ENCODE results near the gene EDIL3. TPM values are rescaled to one million over a fixed set of nuclear protein-coding genes. Genes with fewer than 3 reads are reported as not detected.

Gene EDIL3
- total RNA-seq, 2 experiments from 2014 or later: not detected

- no peaks in the 10 kb centered on the region for H3K27me3 ChIP-seq (ENCODE audit: control insufficient read depth in 1 of 2, insufficient read depth in 2 of 2, low read length in 2 of 2)
- H3K4me1 ChIP-seq (ENCODE audit: insufficient read depth, low read length): no peaks in the 10 kb centered on the region
- ATAC-seq (ENCODE audit: poor library complexity) (no peak), DNase-seq (no peak)
- no peak overlapping the region for H3K27ac ChIP-seq (ENCODE audit: low read depth in 1 of 2, low read length in 2 of 2)
- H3K36me3 ChIP-seq (ENCODE audit: insufficient read depth, low read length): no peaks in the 10 kb centered on the region
- peaks cover 0 to 4% of the 10 kb centered on the region in 2 experiments for H3K9me3 ChIP-seq (ENCODE audit: control insufficient read depth in 1 of 2, insufficient read depth in 1 of 2, low read length in 2 of 2)
- no peak for TF ChIP-seq CTCF (IDR thresholded peaks at IDR 0.05)
- intact Hi-C loops (cut with DNase I, micrococcal nuclease): no loop called here
- Mint-ChIP-seq H3K36me3 (ENCODE audit: low read depth) (no peaks in the 10 kb centered on the region), H3K4me3 (no peak overlapping the region), H3K4me1 (ENCODE audit: low read depth) (no peaks in the 10 kb centered on the region), H3K9me3 (peaks cover 2% of the 10 kb centered on the region), H3K27ac (no peak overlapping the region), H3K27me3 (no peaks in the 10 kb centered on the region)
- CTCF ChIA-PET: no interaction called here
- POLR2A ChIA-PET: no interaction called here
- no peak overlapping the region for H3K4me3 ChIP-seq (ENCODE audit: low read length)
These were observed 417.3 kb downstream of the EDIL3 start for GRCh38 chr5:83967417-83967816.

GRCh38 chr5:83965441-83965840 is 419.2 kb downstream of the EDIL3 start:
- H3K9me3 Mint-ChIP-seq: peaks cover 2% of the 10 kb centered on the region
- ChIA-PET POLR2A (no interaction called here), CTCF (no interaction called here)
- peaks cover 0 to 4% of the 10 kb centered on the region in 2 experiments for H3K9me3 ChIP-seq (ENCODE audit: control insufficient read depth in 1 of 2, insufficient read depth in 1 of 2, low read length in 2 of 2)
- no peaks in the 10 kb centered on the region for H3K36me3 Mint-ChIP-seq (ENCODE audit: low read depth)
- no peaks in the 10 kb centered on the region for H3K36me3 ChIP-seq (ENCODE audit: insufficient read depth, low read length)
- DNase-seq (no peak), ATAC-seq (ENCODE audit: poor library complexity) (no peak)
- H3K4me3 Mint-ChIP-seq: no peak overlapping the region
- intact Hi-C loops (cut with DNase I, micrococcal nuclease): no loop called here
- H3K4me1 ChIP-seq (ENCODE audit: insufficient read depth, low read length): no peaks in the 10 kb centered on the region
- H3K27me3 Mint-ChIP-seq: no peaks in the 10 kb centered on the region
- H3K27ac Mint-ChIP-seq: no peak overlapping the region
- H3K4me1 Mint-ChIP-seq (ENCODE audit: low read depth): no peaks in the 10 kb centered on the region
- no peak for TF ChIP-seq CTCF (IDR thresholded peaks at IDR 0.05)
- H3K4me3 ChIP-seq (ENCODE audit: low read length): no peak overlapping the region
- no peak overlapping the region for H3K27ac ChIP-seq (ENCODE audit: low read depth in 1 of 2, low read length in 2 of 2)
- no peaks in the 10 kb centered on the region for H3K27me3 ChIP-seq (ENCODE audit: control insufficient read depth in 1 of 2, insufficient read depth in 2 of 2, low read length in 2 of 2)

GRCh38 chr5:83964271-83964670 is 420.4 kb downstream of the EDIL3 start:
- Histone ChIP-seq H3K27ac (ENCODE audit: low read depth in 1 of 2, low read length in 2 of 2) (no peak overlapping the region), H3K36me3 (ENCODE audit: insufficient read depth, low read length) (no peaks in the 10 kb centered on the region), H3K9me3 (ENCODE audit: control insufficient read depth in 1 of 2, insufficient read depth in 1 of 2, low read length in 2 of 2) (peaks cover 0 to 4% of the 10 kb centered on the region in 2 experiments), H3K4me1 (ENCODE audit: insufficient read depth, low read length) (no peaks in the 10 kb centered on the region), H3K4me3 (ENCODE audit: low read length) (no peak overlapping the region), H3K27me3 (ENCODE audit: control insufficient read depth in 1 of 2, insufficient read depth in 2 of 2, low read length in 2 of 2) (no peaks in the 10 kb centered on the region)
- no peak overlapping the region for H3K4me3 Mint-ChIP-seq
- H3K27ac Mint-ChIP-seq: no peak overlapping the region
- no peaks in the 10 kb centered on the region for H3K4me1 Mint-ChIP-seq (ENCODE audit: low read depth)
- POLR2A ChIA-PET: no interaction called here
- no peaks in the 10 kb centered on the region for H3K27me3 Mint-ChIP-seq
- H3K36me3 Mint-ChIP-seq (ENCODE audit: low read depth): no peaks in the 10 kb centered on the region
- ATAC-seq (ENCODE audit: poor library complexity) (no peak), DNase-seq (no peak)
- CTCF ChIA-PET: no interaction called here
- TF ChIP-seq CTCF (IDR thresholded peaks at IDR 0.05): no peak
- H3K9me3 Mint-ChIP-seq: peaks cover 2% of the 10 kb centered on the region
- intact Hi-C loops (cut with DNase I, micrococcal nuclease): no loop called here

Measured in CD4-positive, alpha-beta T cell (primary cell).